ENCODE measurements around the gene GSN.

DNA sequence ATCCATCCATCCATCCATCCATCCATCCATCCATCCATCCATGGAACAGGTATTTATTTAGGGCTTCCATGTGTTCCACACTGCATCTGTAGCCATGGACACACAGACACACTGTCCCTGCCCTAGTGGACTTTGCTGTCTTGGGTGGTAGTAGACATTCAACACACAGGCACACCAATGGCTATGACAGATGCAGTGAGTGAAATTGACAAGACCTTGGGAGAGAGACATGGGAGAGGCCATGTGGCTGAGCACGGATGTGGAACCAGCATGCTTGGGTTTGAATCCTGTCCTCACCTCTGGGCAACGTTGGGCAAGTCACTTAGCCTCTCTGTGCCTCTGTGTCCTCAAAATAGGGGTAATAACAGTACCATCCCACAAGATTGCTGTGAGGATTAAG, 56.8 kb downstream of the GSN start:
- TF ChIP-seq, protein P1, sequence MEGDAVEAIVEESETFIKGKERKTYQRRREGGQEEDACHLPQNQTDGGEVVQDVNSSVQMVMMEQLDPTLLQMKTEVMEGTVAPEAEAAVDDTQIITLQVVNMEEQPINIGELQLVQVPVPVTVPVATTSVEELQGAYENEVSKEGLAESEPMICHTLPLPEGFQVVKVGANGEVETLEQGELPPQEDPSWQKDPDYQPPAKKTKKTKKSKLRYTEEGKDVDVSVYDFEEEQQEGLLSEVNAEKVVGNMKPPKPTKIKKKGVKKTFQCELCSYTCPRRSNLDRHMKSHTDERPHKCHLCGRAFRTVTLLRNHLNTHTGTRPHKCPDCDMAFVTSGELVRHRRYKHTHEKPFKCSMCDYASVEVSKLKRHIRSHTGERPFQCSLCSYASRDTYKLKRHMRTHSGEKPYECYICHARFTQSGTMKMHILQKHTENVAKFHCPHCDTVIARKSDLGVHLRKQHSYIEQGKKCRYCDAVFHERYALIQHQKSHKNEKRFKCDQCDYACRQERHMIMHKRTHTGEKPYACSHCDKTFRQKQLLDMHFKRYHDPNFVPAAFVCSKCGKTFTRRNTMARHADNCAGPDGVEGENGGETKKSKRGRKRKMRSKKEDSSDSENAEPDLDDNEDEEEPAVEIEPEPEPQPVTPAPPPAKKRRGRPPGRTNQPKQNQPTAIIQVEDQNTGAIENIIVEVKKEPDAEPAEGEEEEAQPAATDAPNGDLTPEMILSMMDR (IDR thresholded peaks at IDR 0.05; ENCODE audit: low read length): no peak
- no peak for TF ChIP-seq EZH2 (IDR thresholded peaks at IDR 0.05; ENCODE audit: borderline replicate concordance, low read length)

Data from OCI-LY1 (cell line).